ENCODE measurements around the gene NFKB2.

The NFKB2 gene

DNA sequence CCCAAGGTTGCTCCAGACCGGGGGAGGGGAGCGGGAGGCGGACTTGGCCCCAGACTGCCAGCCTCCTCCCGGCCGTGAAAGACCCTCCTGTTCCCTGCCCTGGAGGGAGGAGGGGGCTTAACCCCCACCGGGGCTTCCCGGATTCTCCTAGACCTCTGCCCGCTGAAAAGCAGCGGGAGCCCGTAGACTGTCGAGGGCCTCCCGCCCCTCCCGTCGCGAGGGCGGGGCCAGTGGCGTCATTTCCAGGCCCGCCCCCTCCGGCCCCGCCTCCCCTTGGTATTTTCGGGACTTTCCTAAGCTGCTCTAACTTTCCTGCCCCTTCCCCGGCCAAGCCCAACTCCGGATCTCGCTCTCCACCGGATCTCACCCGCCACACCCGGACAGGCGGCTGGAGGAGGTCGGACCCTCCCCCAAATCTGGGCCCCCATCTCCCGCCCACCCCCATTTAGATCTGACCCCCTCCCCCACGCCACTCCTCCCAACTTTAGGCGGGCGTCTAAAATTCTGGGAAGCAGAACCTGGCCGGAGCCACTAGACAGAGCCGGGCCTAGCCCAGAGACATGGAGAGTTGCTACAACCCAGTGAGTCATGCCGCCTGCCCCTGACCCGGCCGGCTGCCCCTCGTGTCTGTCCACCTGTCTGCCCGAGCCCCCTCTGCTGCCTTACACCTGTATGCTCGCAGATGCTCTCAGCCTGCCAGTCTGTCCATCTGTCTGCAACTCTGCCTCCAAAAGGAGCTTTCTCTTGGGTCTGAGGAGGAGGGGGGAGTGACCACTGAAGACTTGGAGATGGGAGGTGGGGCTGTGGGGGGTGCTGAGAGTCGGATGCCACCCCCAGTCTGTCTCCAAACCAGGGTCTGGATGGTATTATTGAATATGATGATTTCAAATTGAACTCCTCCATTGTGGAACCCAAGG lies at the start of gene NFKB2:
TSS of gene NFKB2 (plus strand) at position 306 of the 917 bp plus-strand sequence. CDS start at position 561, 255 bp downstream.
- DNase-seq: peak; percentile 58

DNA sequence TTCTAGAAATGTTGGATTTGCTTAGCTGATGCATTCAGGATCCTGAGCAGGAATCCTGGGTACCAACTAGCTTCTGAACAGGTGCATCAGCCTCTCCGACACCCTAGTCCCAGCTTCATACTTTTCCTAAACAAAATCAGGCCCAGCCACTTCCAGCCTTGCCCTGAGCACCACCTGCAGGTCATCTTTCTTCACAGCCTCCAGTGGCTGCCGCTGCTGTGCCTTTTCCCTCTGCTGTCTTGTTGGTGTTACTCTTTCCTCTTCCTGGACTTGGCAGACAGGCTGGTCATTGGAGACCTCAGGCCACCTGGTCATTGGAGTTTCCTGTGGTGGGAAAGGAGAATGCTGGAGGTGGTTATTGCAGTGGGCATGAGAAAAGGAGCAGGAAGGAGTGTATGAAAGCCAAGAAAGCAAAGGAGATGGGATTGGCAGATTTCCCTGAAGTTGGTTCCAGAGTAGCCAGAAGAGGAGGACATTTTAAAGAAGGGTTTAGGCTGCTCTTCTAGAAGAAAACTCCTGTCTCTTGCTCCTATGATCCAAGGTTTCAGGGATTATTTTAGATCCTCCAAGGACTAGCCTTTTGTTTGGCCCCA lies 48.2 kb upstream of the NFKB2 start:
- no peak for DNase-seq

DNA sequence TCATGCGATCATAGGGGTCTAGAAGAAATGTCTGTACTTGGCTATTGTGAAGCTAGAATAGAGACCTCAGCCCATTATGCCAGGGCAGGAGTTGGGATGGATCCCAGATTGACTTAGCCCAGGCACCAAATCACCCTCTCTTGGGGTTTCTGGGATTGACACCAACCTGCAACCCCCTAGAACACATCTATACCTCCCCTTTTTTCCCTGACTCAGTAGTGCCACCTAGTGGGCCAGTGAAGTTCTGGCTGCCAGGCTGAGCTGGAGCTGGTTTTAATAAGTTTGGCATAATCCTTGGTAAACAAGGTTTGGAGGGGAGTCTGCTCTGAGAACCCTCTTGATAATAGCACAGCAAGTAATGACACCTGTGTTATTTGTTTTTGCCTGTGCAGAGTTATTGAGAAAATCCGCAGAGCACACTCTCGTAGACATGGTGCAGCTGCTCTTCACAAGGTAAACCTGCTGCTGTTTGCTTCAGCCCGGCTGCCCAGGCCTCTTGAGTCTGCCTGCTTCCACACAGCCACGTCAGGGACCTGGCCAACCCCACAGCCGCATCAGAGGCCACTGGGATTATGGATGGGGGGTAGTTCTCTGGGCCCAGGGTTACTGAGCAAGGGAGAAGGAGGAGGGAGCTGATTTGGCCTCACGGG lies 43.3 kb upstream of the NFKB2 start:
- peak; percentile 61 for DNase-seq

DNA sequence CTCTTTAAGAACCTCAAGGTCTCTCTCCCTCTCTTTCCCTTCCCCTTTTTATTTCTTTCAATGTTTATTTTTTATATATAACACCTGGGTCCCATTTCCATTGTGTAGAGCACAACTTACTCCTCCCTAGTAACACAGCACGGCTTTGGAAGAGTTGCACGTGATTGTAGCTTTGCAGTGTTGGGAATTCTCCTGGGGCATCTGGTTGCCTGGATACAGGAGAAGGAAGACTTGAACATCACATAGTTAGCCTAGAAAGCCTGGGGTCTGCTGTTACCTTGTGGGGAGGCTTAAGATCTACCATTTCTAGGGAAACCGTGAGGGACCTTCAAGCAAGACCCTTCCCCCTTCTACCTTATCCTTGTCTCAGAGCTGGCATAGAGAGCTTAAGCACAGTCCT lies 41.1 kb upstream of the NFKB2 start:
- DNase-seq: no peak

DNA sequence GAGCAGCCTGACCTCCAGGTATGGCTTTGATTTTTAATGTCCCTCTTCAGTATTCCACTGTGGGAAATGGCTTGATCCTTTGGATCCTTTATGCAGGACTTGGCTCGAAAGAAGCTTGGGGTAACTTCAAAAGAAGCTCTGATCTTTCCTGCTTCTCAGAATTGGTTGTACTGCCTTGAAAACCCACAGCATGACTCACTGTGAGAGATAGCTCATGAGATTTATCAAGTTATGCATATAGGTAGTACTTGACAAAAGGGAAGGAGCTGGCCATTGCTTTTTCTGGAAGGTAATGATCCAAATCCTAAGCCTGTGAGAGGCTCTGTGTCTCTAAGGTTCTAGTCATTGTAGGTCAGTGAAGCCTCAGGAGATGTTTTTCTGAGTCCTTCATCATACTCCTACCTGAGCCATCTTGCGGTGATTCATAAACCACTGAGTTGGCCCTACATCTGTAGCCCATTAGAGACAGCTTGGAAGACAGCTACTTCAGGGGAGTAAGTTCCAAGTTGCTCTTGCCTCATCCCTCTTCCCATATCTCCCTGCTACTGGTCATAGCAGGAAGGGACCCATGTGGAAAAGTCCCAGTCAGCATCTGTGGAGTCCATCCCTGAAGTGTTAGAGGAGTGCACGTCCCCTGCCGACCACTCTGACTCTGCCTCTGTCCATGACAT lies 36.7 kb upstream of the NFKB2 start:
- no peak for DNase-seq

DNA sequence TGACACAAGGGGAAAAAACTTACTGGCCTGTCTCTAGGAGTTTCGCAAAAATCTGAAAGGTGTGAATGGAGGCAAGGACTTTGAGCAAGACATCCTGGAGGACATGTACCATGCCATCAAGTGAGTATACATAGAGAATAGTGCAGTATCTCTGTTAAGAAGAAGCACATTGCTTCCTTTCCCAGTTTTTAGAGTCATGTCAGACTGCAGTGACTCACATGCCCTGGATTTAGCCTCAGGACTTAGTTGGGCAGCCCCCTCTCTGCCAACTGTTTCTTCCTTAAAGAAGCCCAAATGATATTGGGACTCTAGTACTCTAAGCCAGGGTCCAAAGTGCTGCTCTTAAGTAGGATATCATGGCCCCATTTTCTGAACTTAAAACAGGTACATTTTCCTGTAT lies 28.1 kb upstream of the NFKB2 start:
- no peak for DNase-seq

DNA sequence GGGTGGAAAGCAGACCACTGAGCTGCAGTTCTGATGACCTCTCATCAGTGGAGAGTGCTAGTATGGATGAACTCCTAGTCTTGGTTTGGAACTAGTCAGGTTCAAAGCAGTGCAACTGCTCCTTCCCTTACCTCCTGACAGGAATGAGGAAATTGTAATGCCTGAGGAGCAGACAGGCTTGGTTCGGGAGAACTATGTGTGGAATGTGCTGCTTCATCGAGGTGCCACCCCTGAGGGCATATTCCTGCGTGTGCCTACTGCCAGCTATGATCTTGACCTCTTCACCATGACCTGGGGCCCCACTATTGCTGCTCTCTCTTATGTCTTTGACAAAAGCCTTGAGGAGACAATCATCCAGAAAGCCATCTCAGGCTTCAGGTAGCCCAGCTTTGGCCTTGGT lies 27.4 kb upstream of the NFKB2 start:
- no peak for DNase-seq

DNA sequence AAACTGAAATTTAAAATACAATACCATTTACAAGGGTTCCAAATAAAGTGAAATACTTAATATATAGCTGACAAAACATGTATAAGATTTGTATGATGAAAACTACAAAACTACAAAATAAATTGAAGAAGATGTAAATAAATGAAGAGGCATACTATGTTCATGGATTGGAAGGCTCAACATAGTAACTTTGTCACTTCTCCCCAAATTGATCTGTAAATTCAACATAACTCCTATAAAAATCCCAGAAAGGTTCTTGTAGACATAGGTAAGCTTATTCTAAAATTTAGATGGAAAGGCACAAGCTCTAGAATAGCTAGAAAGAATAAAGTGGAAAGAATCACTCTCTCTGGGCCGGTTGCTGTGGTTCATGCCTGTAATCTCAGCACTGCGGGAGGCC lies 24.2 kb upstream of the NFKB2 start:
- DNase-seq: no peak

DNA sequence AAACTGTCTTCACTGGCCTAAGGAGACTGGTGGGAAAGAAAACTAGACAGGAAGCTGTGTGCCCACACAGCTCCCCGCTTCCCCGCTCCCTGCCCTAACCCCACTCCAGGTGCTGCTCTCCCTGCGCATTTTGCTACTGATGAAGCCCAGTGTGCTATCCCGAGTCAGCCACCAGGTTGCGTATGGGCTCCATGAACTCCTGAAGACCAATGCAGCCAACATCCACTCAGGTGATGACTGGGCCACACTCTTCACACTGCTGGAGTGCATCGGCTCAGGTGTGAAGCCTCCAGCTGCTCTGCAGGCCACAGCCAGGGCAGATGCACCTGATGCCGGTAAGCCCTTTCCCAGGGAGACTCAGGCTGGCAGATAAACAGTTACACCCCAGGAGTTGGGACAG lies 20.3 kb upstream of the NFKB2 start:
- no peak for DNase-seq

DNA sequence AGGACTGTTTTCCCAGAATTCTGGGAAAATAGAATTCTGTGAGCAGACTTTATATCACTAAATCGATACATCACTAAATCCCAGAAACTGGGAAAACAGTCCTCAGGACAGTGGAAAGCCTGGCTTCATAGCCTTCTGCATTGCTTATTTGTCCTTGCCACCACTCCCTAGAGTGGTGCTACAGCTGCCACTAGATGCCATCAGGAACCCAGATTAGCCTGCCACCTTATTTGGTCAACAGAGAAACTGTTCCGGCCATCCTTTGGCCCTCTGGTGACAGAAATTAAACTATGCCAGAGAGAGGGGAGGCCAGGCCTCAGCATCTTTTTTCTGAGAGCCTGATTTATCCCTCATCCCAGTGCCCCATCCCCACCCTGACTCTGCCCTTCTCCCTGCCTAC lies 19.6 kb upstream of the NFKB2 start:
- no peak for DNase-seq

DNA sequence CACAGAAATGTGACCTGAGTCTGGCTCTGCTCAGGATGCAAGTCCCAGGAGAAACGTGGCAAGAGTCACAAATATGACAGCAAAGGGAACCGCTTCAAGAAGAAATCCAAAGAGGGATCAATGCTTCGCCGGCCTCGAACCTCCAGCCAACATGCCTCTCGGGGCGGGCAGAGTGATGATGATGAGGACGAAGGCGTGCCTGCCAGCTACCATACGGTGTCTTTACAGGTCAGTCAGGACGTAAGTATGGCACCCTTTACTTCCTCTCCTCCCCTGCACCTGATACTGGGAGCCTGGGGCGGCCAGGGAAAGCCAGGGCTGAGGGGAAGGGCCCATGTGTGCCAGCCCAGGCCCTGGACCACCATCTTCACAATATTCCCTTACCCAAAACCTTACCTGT lies 18.6 kb upstream of the NFKB2 start:
- DNase-seq: no peak

DNA sequence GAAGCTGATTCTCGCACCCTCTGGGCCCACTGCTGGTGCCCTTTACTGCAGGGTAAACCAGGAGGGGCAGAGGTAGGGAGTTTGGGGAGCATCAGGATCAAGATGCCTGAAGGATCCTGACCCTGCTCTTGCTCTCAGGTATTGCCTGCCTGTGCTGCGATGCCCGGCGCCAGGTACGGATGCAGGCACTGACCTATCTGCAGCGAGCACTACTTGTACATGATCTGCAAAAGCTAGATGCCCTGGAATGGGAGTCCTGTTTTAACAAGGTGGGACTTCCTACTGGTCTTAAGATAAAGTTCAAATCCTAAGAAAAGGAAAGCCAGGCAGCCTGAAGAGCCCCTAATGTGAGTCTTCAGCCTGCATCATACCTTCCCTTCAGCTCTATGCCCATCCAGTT lies 16.1 kb upstream of the NFKB2 start:
- DNase-seq: no peak

DNA sequence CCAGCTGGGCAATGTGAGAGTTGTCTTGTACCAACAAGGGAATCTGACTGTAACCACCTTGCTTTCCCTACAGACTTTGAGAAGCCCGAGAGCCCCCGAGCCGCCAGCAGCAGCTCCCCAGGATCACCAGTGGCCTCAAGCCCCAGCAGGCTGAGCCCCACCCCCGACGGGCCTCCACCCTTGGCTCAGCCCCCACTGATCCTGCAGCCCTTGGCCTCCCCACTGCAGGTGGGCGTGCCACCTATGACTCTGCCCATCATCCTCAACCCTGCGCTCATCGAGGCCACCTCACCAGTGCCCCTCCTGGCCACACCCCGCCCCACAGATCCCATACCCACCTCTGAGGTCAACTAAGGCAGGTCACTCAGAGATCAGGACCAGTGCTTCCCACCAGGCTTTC lies 13.5 kb upstream of the NFKB2 start:
- DNase-seq: no peak

DNA sequence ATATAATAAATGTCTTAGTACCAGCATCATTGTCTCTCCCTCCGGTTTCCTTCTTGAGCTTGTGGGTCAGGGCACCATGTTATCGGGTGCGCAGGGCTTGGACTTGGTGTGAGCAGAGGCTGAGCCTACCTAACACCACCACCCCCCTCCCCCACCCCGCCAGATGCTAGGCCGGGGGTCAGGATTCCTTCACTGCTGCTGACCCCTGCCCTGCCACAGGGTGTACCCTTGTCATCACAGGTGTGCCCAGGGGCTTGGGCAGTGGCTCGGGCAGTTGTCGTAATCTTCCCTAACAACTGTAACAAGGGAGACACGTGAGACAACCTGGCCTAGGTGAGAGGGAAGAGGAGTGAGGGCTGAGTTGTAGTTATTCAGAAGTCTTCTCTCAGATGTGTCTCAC lies 12.6 kb upstream of the NFKB2 start:
- no peak for DNase-seq

DNA sequence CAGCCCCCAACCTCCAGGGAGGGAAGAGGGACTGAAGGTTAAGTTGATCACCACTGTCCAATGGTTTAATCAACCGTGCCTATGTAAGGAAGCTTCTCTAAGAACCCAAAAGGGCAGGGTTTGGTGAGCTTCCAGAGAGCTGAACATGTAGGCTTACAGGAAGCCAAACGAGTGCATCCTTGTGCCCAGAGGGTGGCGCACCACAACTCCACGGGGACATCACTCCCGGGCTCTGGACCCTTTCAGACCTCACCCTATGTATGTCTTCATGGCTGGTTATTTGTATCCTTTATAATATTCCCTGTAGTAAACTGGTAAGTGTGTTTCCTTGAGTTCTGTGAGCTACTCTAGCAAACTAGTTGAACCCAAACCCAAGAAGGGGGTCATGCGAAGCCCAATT lies 11.5 kb upstream of the NFKB2 start:
- DNase-seq: no peak

DNA sequence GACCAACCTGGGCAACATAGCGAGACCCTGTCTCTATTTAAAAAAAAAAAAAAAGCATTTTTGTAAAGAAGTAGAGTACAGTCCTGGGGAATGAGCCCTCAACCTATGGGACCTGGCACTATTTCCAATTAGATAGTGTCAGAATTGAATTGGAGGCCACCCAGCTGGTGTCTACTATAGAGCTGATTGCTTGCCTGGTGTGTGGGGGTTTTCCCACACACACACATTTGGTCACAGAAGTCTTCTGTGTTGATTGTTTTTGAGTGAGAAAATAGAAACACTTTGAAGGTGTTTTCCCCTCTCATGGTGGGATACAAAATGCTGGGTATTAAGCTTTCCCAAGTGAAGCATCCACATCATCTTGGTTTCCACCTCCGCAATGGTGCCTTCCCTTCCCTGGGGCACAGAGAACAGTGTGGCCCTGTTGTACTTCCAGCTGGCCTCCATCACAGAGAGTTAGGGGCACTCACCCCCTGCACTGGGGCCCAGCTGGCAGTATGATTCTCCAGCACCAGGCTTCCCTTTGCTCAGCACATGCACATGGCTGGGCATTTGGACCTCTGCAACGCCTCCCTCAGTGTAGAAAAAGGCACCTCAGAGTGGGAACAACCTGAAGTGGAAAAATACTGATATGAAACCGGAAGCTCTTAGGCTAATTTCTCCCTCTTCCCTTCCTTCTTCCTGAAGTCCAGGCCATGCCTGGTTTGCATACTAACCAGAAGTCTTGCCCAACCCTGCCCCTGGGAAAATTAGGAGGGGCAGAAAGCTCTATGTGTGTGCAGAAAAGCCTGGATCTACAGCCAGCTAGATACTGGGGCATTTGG lies 10.7 kb upstream of the NFKB2 start:
- no peak for DNase-seq

DNA sequence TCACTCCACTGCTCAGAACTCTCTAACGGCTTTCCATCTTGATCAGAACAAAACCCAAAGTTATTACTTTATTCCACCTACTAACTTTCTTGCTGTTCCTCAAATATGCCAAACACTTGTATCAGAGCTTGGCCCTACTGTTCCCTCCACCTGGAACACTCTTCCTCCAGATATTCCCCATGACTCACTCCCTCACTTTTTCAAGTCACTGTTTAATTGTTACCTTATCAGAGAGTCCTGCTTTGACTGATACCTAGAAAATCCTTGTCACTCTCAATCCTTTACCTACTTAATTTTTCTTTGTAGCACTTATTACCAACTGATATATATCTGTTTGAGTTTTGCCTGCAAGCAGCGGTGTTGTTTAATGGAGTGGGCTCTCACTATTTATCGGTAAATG lies 5.6 kb upstream of the NFKB2 start:
- DNase-seq: no peak

DNA sequence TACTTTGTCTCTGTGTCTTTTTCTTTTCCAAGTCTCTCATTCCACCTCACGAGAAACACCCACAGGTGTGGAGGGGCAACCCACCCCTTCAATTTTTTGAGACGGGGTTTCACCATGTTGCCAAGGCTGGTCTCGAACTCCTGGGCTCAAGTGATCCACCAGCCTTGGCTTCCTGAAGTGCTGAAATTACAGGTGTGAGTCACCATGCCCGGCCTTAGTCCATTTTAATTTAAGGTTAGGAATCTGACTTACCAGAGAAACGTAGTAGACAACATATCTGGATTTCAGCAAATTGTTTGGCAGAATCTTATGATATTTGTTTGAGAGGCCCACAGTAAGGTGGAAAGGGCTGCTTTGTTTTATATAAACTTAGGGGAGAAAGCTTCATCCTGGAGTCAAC lies 3.2 kb upstream of the NFKB2 start:
- DNase-seq: no peak

DNA sequence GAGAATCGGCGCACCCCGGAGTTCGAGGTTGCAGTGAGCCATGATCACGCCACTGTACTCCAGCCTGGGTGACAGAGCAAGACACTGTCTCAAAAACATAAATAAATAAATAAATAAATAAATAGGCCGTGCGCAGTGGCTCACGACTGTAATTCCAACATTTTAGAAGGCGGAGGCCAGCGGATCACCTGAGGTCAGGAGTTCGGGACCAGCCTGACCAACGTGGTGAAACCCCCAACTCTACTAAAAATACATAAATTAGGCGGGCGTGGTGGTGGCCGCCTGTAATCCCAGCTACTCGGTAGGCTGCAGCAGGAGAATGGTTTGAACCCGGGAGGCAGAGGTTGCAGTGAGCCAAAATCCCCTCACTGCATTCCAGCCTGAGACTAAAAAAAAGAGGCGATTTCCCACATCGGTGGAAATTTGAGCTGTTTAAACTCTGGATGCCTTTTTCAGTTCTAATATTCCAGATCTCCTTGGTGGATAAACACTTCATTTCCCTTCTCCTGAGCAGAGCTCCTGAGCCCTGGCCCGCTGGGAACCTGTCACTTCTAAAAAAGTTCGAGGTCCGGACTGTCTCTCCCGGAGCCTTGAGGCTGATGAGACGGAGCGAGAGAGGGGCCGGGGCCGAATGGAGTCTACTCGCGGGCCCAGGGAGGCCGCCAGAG lies 2.0 kb upstream of the NFKB2 start:
- no peak for DNase-seq

DNA sequence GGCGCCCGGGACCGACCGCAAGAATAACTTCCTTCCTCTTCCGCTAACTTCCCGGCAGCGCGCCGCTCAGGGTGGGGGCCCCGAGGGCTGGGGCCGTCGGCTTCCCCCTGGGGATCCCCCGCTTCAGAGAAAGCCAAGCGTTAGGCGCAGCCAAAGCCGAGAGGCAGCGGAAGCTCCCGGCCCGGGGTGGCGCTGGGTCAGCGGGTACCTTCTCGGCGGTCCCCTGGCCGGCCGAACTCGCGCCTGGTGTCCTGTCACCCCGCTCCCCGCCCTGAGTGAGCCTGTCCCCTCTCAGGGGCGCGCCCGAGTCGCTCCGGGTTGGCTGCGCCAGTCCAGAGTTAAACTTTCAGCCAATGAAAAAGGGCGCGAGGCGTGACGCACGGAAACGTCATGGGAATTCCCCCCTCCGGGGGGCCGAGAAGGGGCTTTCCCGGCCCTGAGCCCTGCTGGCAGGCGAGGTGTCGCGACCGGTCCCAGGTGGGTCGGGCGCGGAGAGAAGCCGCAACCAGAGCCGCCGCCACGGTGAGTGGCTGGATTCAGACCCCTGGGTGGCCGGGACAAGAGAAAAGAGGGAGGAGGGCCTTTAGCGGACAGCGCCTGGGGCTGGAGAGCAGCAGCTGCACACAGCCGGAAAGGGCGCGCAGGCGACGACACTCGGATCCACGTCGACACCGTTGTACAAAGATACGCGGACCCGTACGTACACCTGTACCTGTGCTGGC lies 1.3 kb upstream of the NFKB2 start:
- peak; percentile 74 for DNase-seq

DNA sequence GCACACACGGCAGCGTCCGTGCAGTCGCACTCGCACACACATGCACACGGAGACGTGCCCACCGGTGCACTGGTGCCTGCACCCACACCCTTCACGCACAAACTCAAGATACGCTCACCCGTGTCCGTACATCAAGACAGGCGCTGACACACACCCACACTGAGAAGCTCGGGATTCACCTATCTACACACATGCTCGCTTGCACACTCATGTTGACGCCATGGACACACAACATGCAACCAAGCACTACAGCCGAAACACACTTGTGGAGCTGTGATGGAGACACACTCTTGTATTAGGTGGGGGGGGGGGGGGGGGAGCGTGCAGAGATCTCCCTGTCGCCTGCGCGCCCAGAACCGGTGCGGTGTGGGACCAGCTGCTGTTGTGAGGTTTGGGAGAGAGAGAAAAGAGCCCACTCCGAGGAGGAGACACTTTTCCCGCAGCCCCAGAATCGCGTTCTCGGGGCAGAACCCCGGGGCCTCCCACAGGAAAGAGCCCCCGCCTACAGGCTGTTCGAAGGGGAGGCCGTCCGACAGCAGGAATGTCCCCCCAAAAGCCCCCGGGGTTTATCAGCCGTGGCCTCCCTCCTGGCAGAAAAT lies 605 bp upstream of the NFKB2 start:
- no peak for DNase-seq

Measured in NCI-H1436 (cell line).